ENCODE results near the gene LRRC27. TPM values are rescaled to one million over a fixed set of nuclear protein-coding genes. Genes with fewer than 3 reads are reported as not detected.

LRRC27 gene
- total and polyA plus RNA-seq, 2 donors (not counting 1 experiment from before 2014, with no cell fraction given) = 4.1 to 11.7 TPM

- Histone ChIP-seq H3K4me2 (ENCODE audit: extremely low read depth, insufficient read depth, low read length) (no peak overlapping the region), H3K9ac (ENCODE audit: insufficient read depth, low read length) (no peak overlapping the region), H3K4me3 (replicated peaks in 1 of 4; ENCODE audit: control extremely low read depth in 1 of 4, insufficient read depth in 1 of 4, low read depth in 3 of 4, low read length in 4 of 4) (no peak overlapping the region), H3K36me3 (ENCODE audit: control insufficient read depth, insufficient read depth, low read length) (no peaks in the 10 kb centered on the region), H3K4me1 (ENCODE audit: control insufficient read depth, extremely low read depth, insufficient read depth, low read length) (no peaks in the 10 kb centered on the region), H3K79me2 (ENCODE audit: control insufficient read depth, insufficient read depth, low read length) (no peaks in the 10 kb centered on the region), H3K27ac (ENCODE audit: insufficient read depth, low read length) (no peak overlapping the region), H3K27me3 (ENCODE audit: control insufficient read depth, insufficient read depth, low read length) (no peaks in the 10 kb centered on the region), H3K9me3 (ENCODE audit: control insufficient read depth, insufficient read depth, low read depth, low read length) (no peaks in the 10 kb centered on the region), H2AFZ (ENCODE audit: low read length) (no peak overlapping the region), H4K20me1 (ENCODE audit: control insufficient read depth, extremely low read depth, insufficient read depth, low read length) (no peaks in the 10 kb centered on the region)
- no peak for DNase-seq (ENCODE audit: low read depth in 2 of 2)
- TF ChIP-seq, protein P1, sequence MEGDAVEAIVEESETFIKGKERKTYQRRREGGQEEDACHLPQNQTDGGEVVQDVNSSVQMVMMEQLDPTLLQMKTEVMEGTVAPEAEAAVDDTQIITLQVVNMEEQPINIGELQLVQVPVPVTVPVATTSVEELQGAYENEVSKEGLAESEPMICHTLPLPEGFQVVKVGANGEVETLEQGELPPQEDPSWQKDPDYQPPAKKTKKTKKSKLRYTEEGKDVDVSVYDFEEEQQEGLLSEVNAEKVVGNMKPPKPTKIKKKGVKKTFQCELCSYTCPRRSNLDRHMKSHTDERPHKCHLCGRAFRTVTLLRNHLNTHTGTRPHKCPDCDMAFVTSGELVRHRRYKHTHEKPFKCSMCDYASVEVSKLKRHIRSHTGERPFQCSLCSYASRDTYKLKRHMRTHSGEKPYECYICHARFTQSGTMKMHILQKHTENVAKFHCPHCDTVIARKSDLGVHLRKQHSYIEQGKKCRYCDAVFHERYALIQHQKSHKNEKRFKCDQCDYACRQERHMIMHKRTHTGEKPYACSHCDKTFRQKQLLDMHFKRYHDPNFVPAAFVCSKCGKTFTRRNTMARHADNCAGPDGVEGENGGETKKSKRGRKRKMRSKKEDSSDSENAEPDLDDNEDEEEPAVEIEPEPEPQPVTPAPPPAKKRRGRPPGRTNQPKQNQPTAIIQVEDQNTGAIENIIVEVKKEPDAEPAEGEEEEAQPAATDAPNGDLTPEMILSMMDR (conservative IDR thresholded peaks at IDR 0.05 in 1 of 2, IDR thresholded peaks at IDR 0.05 in 1 of 2; ENCODE audit: low read depth in 1 of 2, low read length in 2 of 2) = no peak
- TF ChIP-seq EZH2 (IDR thresholded peaks at IDR 0.05; ENCODE audit: low read length, missing control alignments) = no peak
Observed at GRCh38 chr10:132383751-132384196, 51.8 kb downstream of the LRRC27 start.

GRCh38 chr10:132384618-132385388, 52.8 kb downstream of the LRRC27 start:
- Histone ChIP-seq H3K36me3 (ENCODE audit: control insufficient read depth, insufficient read depth, low read length) (no peaks in the 10 kb centered on the region), H3K79me2 (ENCODE audit: control insufficient read depth, insufficient read depth, low read length) (no peaks in the 10 kb centered on the region), H3K4me1 (ENCODE audit: control insufficient read depth, extremely low read depth, insufficient read depth, low read length) (no peaks in the 10 kb centered on the region), H3K9ac (ENCODE audit: insufficient read depth, low read length) (no peak overlapping the region), H3K4me3 (replicated peaks in 1 of 4; ENCODE audit: control extremely low read depth in 1 of 4, insufficient read depth in 1 of 4, low read depth in 3 of 4, low read length in 4 of 4) (no peak overlapping the region), H2AFZ (ENCODE audit: low read length) (no peak overlapping the region), H3K27me3 (ENCODE audit: control insufficient read depth, insufficient read depth, low read length) (no peaks in the 10 kb centered on the region), H3K9me3 (ENCODE audit: control insufficient read depth, insufficient read depth, low read depth, low read length) (no peaks in the 10 kb centered on the region), H4K20me1 (ENCODE audit: control insufficient read depth, extremely low read depth, insufficient read depth, low read length) (no peaks in the 10 kb centered on the region), H3K27ac (ENCODE audit: insufficient read depth, low read length) (no peak overlapping the region), H3K4me2 (ENCODE audit: extremely low read depth, insufficient read depth, low read length) (no peak overlapping the region)
- no peak for TF ChIP-seq EZH2 (IDR thresholded peaks at IDR 0.05; ENCODE audit: low read length, missing control alignments)
- TF ChIP-seq, protein P1 (conservative IDR thresholded peaks at IDR 0.05 in 1 of 2, IDR thresholded peaks at IDR 0.05 in 1 of 2; ENCODE audit: low read depth in 1 of 2, low read length in 2 of 2) = no peak
- DNase-seq (ENCODE audit: low read depth in 2 of 2) = no peak

DNA sequence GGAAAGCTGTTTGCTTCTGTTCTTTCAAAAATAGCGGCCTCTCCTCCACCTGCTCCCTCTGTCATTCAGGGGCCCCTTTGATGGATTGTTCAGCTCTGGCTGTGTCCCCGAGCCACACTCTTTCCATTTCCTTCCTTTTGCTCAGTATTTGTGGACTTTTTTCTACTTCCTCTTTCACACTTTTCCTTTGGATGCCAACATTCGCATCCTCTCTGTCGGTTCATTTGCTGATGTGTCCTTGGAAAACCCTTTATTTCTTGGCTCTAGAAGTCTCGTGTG, 53.3 kb downstream of the LRRC27 start:
- Histone ChIP-seq H4K20me1 (ENCODE audit: control insufficient read depth, extremely low read depth, insufficient read depth, low read length) (no peaks in the 10 kb centered on the region), H3K27ac (ENCODE audit: insufficient read depth, low read length) (no peak overlapping the region), H3K9ac (ENCODE audit: insufficient read depth, low read length) (no peak overlapping the region), H3K4me3 (replicated peaks in 1 of 4; ENCODE audit: control extremely low read depth in 1 of 4, insufficient read depth in 1 of 4, low read depth in 3 of 4, low read length in 4 of 4) (no peak overlapping the region), H3K4me1 (ENCODE audit: control insufficient read depth, extremely low read depth, insufficient read depth, low read length) (no peaks in the 10 kb centered on the region), H3K4me2 (ENCODE audit: extremely low read depth, insufficient read depth, low read length) (no peak overlapping the region), H3K79me2 (ENCODE audit: control insufficient read depth, insufficient read depth, low read length) (no peaks in the 10 kb centered on the region), H3K27me3 (ENCODE audit: control insufficient read depth, insufficient read depth, low read length) (no peaks in the 10 kb centered on the region), H3K36me3 (ENCODE audit: control insufficient read depth, insufficient read depth, low read length) (no peaks in the 10 kb centered on the region), H2AFZ (ENCODE audit: low read length) (no peak overlapping the region), H3K9me3 (ENCODE audit: control insufficient read depth, insufficient read depth, low read depth, low read length) (no peaks in the 10 kb centered on the region)
- DNase-seq (ENCODE audit: low read depth in 2 of 2) = no peak
- TF ChIP-seq, protein P1 (conservative IDR thresholded peaks at IDR 0.05 in 1 of 2, IDR thresholded peaks at IDR 0.05 in 1 of 2; ENCODE audit: low read depth in 1 of 2, low read length in 2 of 2) = no peak
- TF ChIP-seq EZH2 (IDR thresholded peaks at IDR 0.05; ENCODE audit: low read length, missing control alignments) = no peak
